IMR-90 (cell line): ENCODE measurements around the gene PLIN4. TPM values are rescaled to one million over a fixed set of nuclear protein-coding genes. Genes with fewer than 3 reads are reported as not detected.

Experiments used
- ATAC-seq: fragments of 200-7000 bp; cut with Tn5 transposase; 2 replicates; pipeline ENCODE4 v1.9.1; 2020; ENCODE audit warnings: low read depth, mild to moderate bottlenecking, moderate library complexity
- BruUV-seq: library from RNA; stranded (reverse); fragments of 400-500 nt; replicated peaks from 2 replicates; lab custom pipeline; 2021; lab: Mats Ljungman, UMichigan
- CTCF ChIA-PET: fragments of 300-600 bp; formaldehyde crosslinking; extraction: SDS; loops from one replicate; lab custom pipeline; 2021; ENCODE audit warnings: antibody characterized with exemption; lab: Yijun Ruan, JAX
- POLR2A ChIA-PET: fragments of 300-600 bp; sonication (Branson Sonifier 250); formaldehyde crosslinking; loops from one replicate; lab custom pipeline; 2022; ENCODE audit warnings: antibody characterized with exemption; ENCODE audit not compliant: unreplicated experiment; lab: Charles Lee
- DNase-seq: peaks from one replicate; pipeline ENCODE4 v3.0.0; 2013
- H2AFZ ChIP-seq: replicated peaks from 2 replicates; pipeline ENCODE3; 2013; ENCODE audit warnings: low read length, mild to moderate bottlenecking; ENCODE audit not compliant: poor library complexity
- H2AK5ac ChIP-seq: 2 replicates; pipeline ENCODE4 v1.6.1; 2013; ENCODE audit warnings: low read depth, low read length, inconsistent platforms
- H2AK9ac ChIP-seq: replicated peaks from 2 replicates; pipeline ENCODE3; 2013; ENCODE audit warnings: mild to moderate bottlenecking, low read depth, low read length, moderate library complexity; ENCODE audit not compliant: poor library complexity
- H2BK120ac ChIP-seq: 2 replicates; pipeline ENCODE4 v1.6.1; 2013; ENCODE audit warnings: low read depth, low read length, inconsistent platforms
- H2BK15ac ChIP-seq: 3 replicates; pipeline ENCODE4 v1.6.1; 2013; ENCODE audit warnings: low read depth, low read length, inconsistent platforms
- H2BK20ac ChIP-seq: 2 replicates; pipeline ENCODE4 v1.6.1; 2013; ENCODE audit warnings: low read depth, mild to moderate bottlenecking, inconsistent platforms, low read length, moderate library complexity
- H2BK5ac ChIP-seq: 2 replicates; pipeline ENCODE4 v1.6.1; 2013; ENCODE audit warnings: mild to moderate bottlenecking, low read depth, low read length, inconsistent platforms; ENCODE audit not compliant: poor library complexity, severe bottlenecking
- H3K14ac ChIP-seq: replicated peaks from 2 replicates; pipeline ENCODE4 v1.6.1; 2013; ENCODE audit warnings: low read depth, low read length, inconsistent platforms
- H3K18ac ChIP-seq: 2 replicates; pipeline ENCODE4 v1.6.1; 2013; ENCODE audit warnings: low read depth, low read length, control low read depth
- H3K23ac ChIP-seq: 2 replicates; pipeline ENCODE4 v1.6.1; 2013; ENCODE audit warnings: low read depth, low read length, inconsistent platforms
- H3K27ac ChIP-seq: 2 replicates; pipeline ENCODE4 v1.5.1; 2013; ENCODE audit warnings: mild to moderate bottlenecking, control low read depth, low read length; ENCODE audit not compliant: insufficient read depth
- H3K27me3 ChIP-seq: 2 replicates; pipeline ENCODE4 v1.6.1; 2013; ENCODE audit warnings: low read length; ENCODE audit not compliant: control insufficient read depth, insufficient read depth
- H3K36me3 ChIP-seq: 2 replicates; pipeline ENCODE4 v1.6.1; 2013; ENCODE audit warnings: low read length, mixed read lengths; ENCODE audit not compliant: control insufficient read depth, insufficient read depth
- H3K4ac ChIP-seq: 2 replicates; pipeline ENCODE4 v1.6.1; 2013; ENCODE audit warnings: low read depth, low read length, inconsistent platforms
- H3K4me1 ChIP-seq: 2 replicates; pipeline ENCODE4 v1.6.1; 2013; ENCODE audit warnings: low read length, mixed read lengths; ENCODE audit not compliant: control insufficient read depth, insufficient read depth
- H3K4me2 ChIP-seq: 2 replicates; pipeline ENCODE4 v1.6.1; 2013; ENCODE audit warnings: low read depth, mild to moderate bottlenecking, control low read depth, low read length, moderate library complexity
- H3K4me3 ChIP-seq: 2 replicates; pipeline ENCODE4 v1.5.1; 2013; ENCODE audit warnings: low read depth, mild to moderate bottlenecking, control low read depth, low read length, moderate library complexity; ENCODE audit not compliant: insufficient read depth
- H3K56ac ChIP-seq: 2 replicates; pipeline ENCODE4 v1.6.1; 2013; ENCODE audit warnings: low read length, inconsistent platforms; ENCODE audit not compliant: insufficient read depth; ENCODE audit errors: extremely low read depth
- H3K79me1 ChIP-seq, 2 experiments: 2 replicates each; pipeline ENCODE4 v1.6.1; 2013; ENCODE audit warnings: low read length in 2 of 2, inconsistent platforms in 1 of 2, low read depth in 1 of 2
- H3K9ac ChIP-seq: 2 replicates; pipeline ENCODE4 v1.6.1; 2013; ENCODE audit warnings: low read depth, low read length, control low read depth
- H3K9me1 ChIP-seq: 2 replicates; pipeline ENCODE4 v1.6.1; 2013; ENCODE audit warnings: low read length, inconsistent platforms; ENCODE audit not compliant: insufficient read depth
- H3K9me3 ChIP-seq: 2 replicates; pipeline ENCODE4 v1.6.1; 2013; ENCODE audit warnings: low read length; ENCODE audit not compliant: control insufficient read depth, insufficient read depth
- H4K20me1 ChIP-seq: 2 replicates; pipeline ENCODE4 v1.6.1; 2013; ENCODE audit warnings: low read length, inconsistent platforms; ENCODE audit not compliant: insufficient read depth
- H4K5ac ChIP-seq: 2 replicates; pipeline ENCODE4 v1.6.1; 2013; ENCODE audit warnings: mild to moderate bottlenecking, low read depth, low read length, control low read depth
- H4K8ac ChIP-seq, 2 experiments: 2 replicates each; pipeline ENCODE4 v1.6.1; 2013; ENCODE audit warnings: low read depth in 2 of 2, low read length in 2 of 2, control low read depth in 1 of 2, inconsistent platforms in 1 of 2
- H4K91ac ChIP-seq: 2 replicates; pipeline ENCODE4 v1.6.1; 2013; ENCODE audit warnings: low read depth, low read length, inconsistent platforms; ENCODE audit not compliant: insufficient read depth
- POLR2A ChIP-seq: IDR thresholded peaks from 2 replicates; pipeline ENCODE4 v1.6.1; 2012; ENCODE audit warnings: mild to moderate bottlenecking, low read depth, low read length
- USF2 ChIP-seq: fragments of 150-350 bp; IDR thresholded peaks from 2 replicates; pipeline ENCODE4 v1.6.1; 2017; ENCODE audit warnings: mild to moderate bottlenecking, antibody characterized with exemption, low read length, low read depth
- WGBS, 2 experiments: methylation state at CpG; one replicate each; pipeline versions ENCODE4 v1.1.5 to v1.1.7; 2013; ENCODE audit warnings: missing lambda C conversion rate in 2 of 2; ENCODE audit not compliant: insufficient read length in 1 of 2; ENCODE audit errors: extremely low coverage in 2 of 2; 5-methylcytosine and 5-hydroxymethylcytosine counted together
- dilution Hi-C: fragments of 300-500 bp; cut with HindIII; formaldehyde crosslinking; loops from one replicate; pipeline ENCODE4 v1.14.3; 2018; ENCODE audit warnings: low sequenced_read_pairs; ENCODE audit not compliant: unreplicated experiment
- in situ Hi-C: fragments of 300-500 bp; cut with MboI; formaldehyde crosslinking; loops from 3 replicates; pipeline ENCODE4 v1.14.3; 2019; ENCODE audit warnings: low sequenced_read_pairs, inconsistent platforms, mixed read lengths
- intact Hi-C: fragments of 100-400 bp; cut with micrococcal nuclease; formaldehyde crosslinking; loops from 2 replicates; pipeline ENCODE4 v1.10.0; 2022
- polyA plus RNA-seq, 3 experiments: library from polyadenylated mRNA; depleted of rRNA; stranded (reverse); fragments of >200 nt; gene quantifications; 2 replicates each; pipeline ENCODE4 v1.2.3, GENCODE V29; 2012; ENCODE audit warnings: low replicate concordance in 1 of 3
- total RNA-seq: library from RNA; depleted of rRNA; stranded (reverse); fragments of >200 nt; gene quantifications from 2 replicates; pipeline ENCODE4 v1.2.3, GENCODE V29; 2012

The PLIN4 gene
- total and polyA plus RNA-seq, 2 of the 4 experiments (the other 2 are of a cell fraction), result under 0.01 to 0.09 TPM

GRCh38 chr19:4456476-4456842 is 61.8 kb downstream of the PLIN4 start:
- Histone ChIP-seq H2AK5ac (peak overlapping the region; percentile 99), H3K27ac (peak overlapping the region; percentile 79), H3K18ac (peak overlapping the region; percentile 18), H3K23ac (peak overlapping the region; percentile 97), H4K8ac (peak overlapping the region; percentile 96 to 98), H2AFZ (peak overlapping the region; percentile 83), H3K4me1 (peaks cover 12% of the 10 kb centered on the region), H3K9me3 (no peaks in the 10 kb centered on the region), H3K56ac (peak overlapping the region; percentile 91), H3K4me3 (peak overlapping the region; percentile 97), H3K36me3 (peaks cover 24% of the 10 kb centered on the region), H3K79me1 (peaks cover 15 to 53% of the 10 kb centered on the region in 2 experiments), H2BK15ac (peak overlapping the region; percentile 88; the same call in 1 of the 3 replicates), H3K14ac (peak overlapping the region; percentile 97), H3K27me3 (no peaks in the 10 kb centered on the region), H2BK20ac (peak overlapping the region; percentile 36; the same call in 1 of the 2 replicates), H3K9me1 (peaks cover 17% of the 10 kb centered on the region), H2BK120ac (peak overlapping the region; percentile 87), H3K9ac (peak overlapping the region; percentile 99), H2AK9ac (peak overlapping the region; percentile 99), H4K5ac (peak overlapping the region; percentile 39), H3K4me2 (peak overlapping the region; percentile 78), H4K20me1 (peaks cover 21% of the 10 kb centered on the region), H4K91ac (peak overlapping the region; percentile 97), H2BK5ac (peak overlapping the region; percentile 61), H3K4ac (peak overlapping the region; percentile 95)
- in situ Hi-C loops (no loop called here), dilution Hi-C loops (no loop called here), intact Hi-C loops (loop anchor here (2.0 kb wide), 1 partner anchor 54 kb away; the partner anchor contains the start of gene CHAF1A)
- BruUV-seq, result no TSS peak
- WGBS, 2 experiments, result 0% methylated on average over 7 of the region's 9 CpGs; no CpG with 5 or more reads in 1 of the 2 experiments
- DNase-seq, result peak; percentile 75
- peak; percentile 37 for ATAC-seq
- peak; percentile 86 for TF ChIP-seq POLR2A
- no peak for TF ChIP-seq USF2
- CTCF ChIA-PET, result no interaction called here
- POLR2A ChIA-PET, result no interaction called here
